HepG2 (cell line): ENCODE results near the gene YJEFN3. TPM values are rescaled to one million over a fixed set of nuclear protein-coding genes. Genes with fewer than 3 reads are reported as not detected.

Experiments used
- ATAC-seq: fragments of 200-7000 bp; cut with Tn5 transposase; 3 replicates; pipeline ENCODE4 v1.9.1; 2020; ENCODE audit warnings: mild to moderate bottlenecking, moderate library complexity
- BruUV-seq: library from RNA; stranded (reverse); fragments of 400-500 nt; replicated peaks from 2 replicates; lab custom pipeline; 2021; lab: Mats Ljungman, UMichigan
- CTCF ChIA-PET: fragments of 300-600 bp; formaldehyde crosslinking; extraction: SDS; loops from one replicate; lab custom pipeline; 2021; ENCODE audit warnings: low total read pairs, inconsistent platforms, low intra/inter-chr PET ratio; lab: Yijun Ruan, JAX
- POLR2A ChIA-PET: fragments of 350-600 bp; sonication (Branson Sonifier 250); formaldehyde crosslinking; loops from one replicate; lab custom pipeline; 2020; ENCODE audit warnings: antibody characterized with exemption, inconsistent platforms; lab: Yijun Ruan, JAX
- DNase-seq: peaks from one replicate; pipeline ENCODE4 v3.0.0-alpha.2; 2015; ENCODE audit warnings: low spot score
- FAIRE-seq: peaks from 3 replicates; lab custom pipeline; 2011; peaks lifted over from hg19 to GRCh38; lab: Jason Lieb, UNC
- H2AFZ ChIP-seq: one replicate; pipeline ENCODE4 v1.6.1; 2011; ENCODE audit warnings: low read length, inconsistent platforms
- H3K27ac ChIP-seq: fragments of 300-600 bp; 3 replicates; pipeline ENCODE4 v1.8.0; 2011; ENCODE audit warnings: mixed run types, mild to moderate bottlenecking, mixed read lengths, low read length, inconsistent platforms; ENCODE audit not compliant: insufficient read depth; ENCODE audit errors: extremely low read length
- H3K27me3 ChIP-seq, 2 experiments: fragments of 200-600 bp in 1 of 2; 2 replicates in 1 of 2; 3 replicates in 1 of 2; pipeline versions ENCODE4 v1.6.0 to v1.8.0; 2011; ENCODE audit warnings: low read length in 2 of 2, mild to moderate bottlenecking in 2 of 2, moderate library complexity in 2 of 2, inconsistent platforms in 1 of 2; ENCODE audit not compliant: insufficient read depth in 2 of 2, control insufficient read depth in 1 of 2
- H3K36me3 ChIP-seq, 2 experiments: fragments of 200-600 bp in 1 of 2; replicated peaks in 1 of 2; 2 replicates in 1 of 2; 3 replicates in 1 of 2; pipeline versions ENCODE4 v1.5.1 to v1.8.0; 2011; ENCODE audit warnings: low read length in 2 of 2, inconsistent platforms in 1 of 2; ENCODE audit not compliant: insufficient read depth in 2 of 2, control insufficient read depth in 1 of 2
- H3K4me1 ChIP-seq: 2 replicates; pipeline ENCODE4 v1.5.1; 2012; ENCODE audit warnings: low read length, inconsistent platforms; ENCODE audit not compliant: insufficient read depth
- H3K4me2 ChIP-seq: 2 replicates; pipeline ENCODE4 v1.6.0; 2011; ENCODE audit warnings: low read depth, low read length, inconsistent platforms
- H3K4me3 ChIP-seq, 3 experiments: fragments of 200-600 bp in 1 of 3; sonication (generic), shearing (Covaris generic) in 1 of 3; replicated peaks in 1 of 3; 2 replicates each; pipeline ENCODE4 v1.5.1; 2011 to 2016; ENCODE audit warnings: low read length in 3 of 3, inconsistent platforms in 2 of 3, low read depth in 2 of 3, mild to moderate bottlenecking in 2 of 3, control low read depth in 1 of 3, mixed read lengths in 1 of 3; ENCODE audit not compliant: insufficient read depth in 1 of 3
- H3K79me2 ChIP-seq: one replicate; pipeline ENCODE4 v1.6.1; 2011; ENCODE audit warnings: low read length, inconsistent platforms; ENCODE audit not compliant: insufficient read depth
- H3K9ac ChIP-seq: 2 replicates; pipeline ENCODE4 v1.6.0; 2011; ENCODE audit warnings: mild to moderate bottlenecking, low read depth, low read length, inconsistent platforms; ENCODE audit not compliant: insufficient read depth
- H3K9me3 ChIP-seq: 2 replicates; pipeline ENCODE4 v1.5.1; 2012; ENCODE audit warnings: mild to moderate bottlenecking, low read length
- H4K20me1 ChIP-seq: 2 replicates; pipeline ENCODE4 v1.6.0; 2011; ENCODE audit warnings: inconsistent platforms, mild to moderate bottlenecking, low read length, moderate library complexity; ENCODE audit not compliant: insufficient read depth
- FOXK1 ChIP-seq: sonication (generic); formaldehyde crosslinking; IDR thresholded peaks from 2 replicates; pipeline ENCODE4 v1.4.0; 2020; ENCODE audit warnings: low read depth, missing genetic modification reagents, borderline replicate concordance
- HOXA9 ChIP-seq: sonication (generic); formaldehyde crosslinking; IDR thresholded peaks from 2 replicates; pipeline ENCODE4 v1.8.1; 2022; ENCODE audit warnings: missing genetic modification reagents, mild to moderate bottlenecking, moderate library complexity, borderline replicate concordance
- MAZ ChIP-seq, 2 experiments: sonication (generic) in 1 of 2; formaldehyde crosslinking in 1 of 2; IDR thresholded peaks; 2 replicates each; pipeline versions ENCODE4 v1.5.0 to v1.6.1; 2012 to 2020; ENCODE audit warnings: low read depth in 2 of 2, mild to moderate bottlenecking in 2 of 2, borderline replicate concordance in 1 of 2, improper control_type of control experiment in 1 of 2, low read length in 1 of 2, missing genetic modification reagents in 1 of 2, moderate library complexity in 1 of 2
- MEF2D ChIP-seq: sonication (generic); formaldehyde crosslinking; IDR thresholded peaks from 2 replicates; pipeline ENCODE4 v1.5.1; 2020; ENCODE audit warnings: mild to moderate bottlenecking, missing genetic modification reagents
- PAWR ChIP-seq: sonication (generic); formaldehyde crosslinking; IDR thresholded peaks from 2 replicates; pipeline ENCODE4 v1.4.0; 2020; ENCODE audit warnings: missing genetic modification reagents, mild to moderate bottlenecking, borderline replicate concordance
- PTBP1 ChIP-seq: fragments of 200-400 bp; formaldehyde crosslinking; IDR thresholded peaks from 2 replicates; pipeline ENCODE4 v1.6.1; 2018; ENCODE audit warnings: low read length, low read depth; ENCODE audit not compliant: poor library complexity, severe bottlenecking
- STAG1 ChIP-seq: sonication (generic); formaldehyde crosslinking; IDR thresholded peaks from 2 replicates; pipeline ENCODE4 v1.4.0; 2020; ENCODE audit warnings: missing genetic modification reagents
- ZMYM4 ChIP-seq: sonication (generic); formaldehyde crosslinking; IDR thresholded peaks from 2 replicates; pipeline ENCODE4 v1.8.1; 2023; ENCODE audit warnings: mild to moderate bottlenecking, missing genetic modification reagents
- WGBS: methylation state at CpG from one replicate; pipeline ENCODE4 v1.1.6; 2017; ENCODE audit warnings: low lambda C conversion rate; 5-methylcytosine and 5-hydroxymethylcytosine counted together
- in situ Hi-C: cut with HindIII; loops from 2 replicates; pipeline ENCODE4 v1.10.0; 2017; ENCODE audit warnings: low pct_unique_long_range_greater_than_20kb; ENCODE audit not compliant: extremely low pct_ligation_motif_present
- intact Hi-C: fragments of 100-400 bp; cut with micrococcal nuclease; formaldehyde crosslinking; loops from one replicate; pipeline ENCODE4 v1.10.0; 2022; ENCODE audit not compliant: unreplicated experiment
- polyA plus RNA-seq, 8 experiments: library from polyadenylated mRNA; depleted of rRNA in 3 of 8; stranded (reverse) in 7 of 8; unstranded in 1 of 8; fragments of >200 nt; fragmentation: Illumina TruSeq in 4 of 8; extraction: Trizol in 4 of 8; gene quantifications; 2 replicates each; pipeline versions ENCODE4 v1.2.1 to v1.2.3, GENCODE V29; 2011 to 2016; ENCODE audit warnings: low read depth in 4 of 8, missing spikeins in 1 of 8, mixed read lengths in 1 of 8; ENCODE audit not compliant: insufficient read depth in 1 of 8
- total RNA-seq, 5 experiments: library from RNA; depleted of rRNA; stranded (reverse); fragments of >200 nt; fragmentation: Illumina TruSeq; extraction: Trizol; gene quantifications; 2 replicates each; pipeline ENCODE4 v1.2.3, GENCODE V29; 2016; ENCODE audit warnings: low read depth in 1 of 5
- TF ChIP-seq, protein P1 (sequence below): sonication (generic); formaldehyde crosslinking; IDR thresholded peaks from 2 replicates; pipeline ENCODE4 v1.9.0; 2021; ENCODE audit warnings: missing genetic modification reagents, borderline replicate concordance

Gene YJEFN3
- total and polyA plus RNA-seq, 2 of the 13 experiments (the other 11 are each of a cell fraction or from before 2014, with no cell fraction given): 0.89 to 4.0 TPM

DNA sequence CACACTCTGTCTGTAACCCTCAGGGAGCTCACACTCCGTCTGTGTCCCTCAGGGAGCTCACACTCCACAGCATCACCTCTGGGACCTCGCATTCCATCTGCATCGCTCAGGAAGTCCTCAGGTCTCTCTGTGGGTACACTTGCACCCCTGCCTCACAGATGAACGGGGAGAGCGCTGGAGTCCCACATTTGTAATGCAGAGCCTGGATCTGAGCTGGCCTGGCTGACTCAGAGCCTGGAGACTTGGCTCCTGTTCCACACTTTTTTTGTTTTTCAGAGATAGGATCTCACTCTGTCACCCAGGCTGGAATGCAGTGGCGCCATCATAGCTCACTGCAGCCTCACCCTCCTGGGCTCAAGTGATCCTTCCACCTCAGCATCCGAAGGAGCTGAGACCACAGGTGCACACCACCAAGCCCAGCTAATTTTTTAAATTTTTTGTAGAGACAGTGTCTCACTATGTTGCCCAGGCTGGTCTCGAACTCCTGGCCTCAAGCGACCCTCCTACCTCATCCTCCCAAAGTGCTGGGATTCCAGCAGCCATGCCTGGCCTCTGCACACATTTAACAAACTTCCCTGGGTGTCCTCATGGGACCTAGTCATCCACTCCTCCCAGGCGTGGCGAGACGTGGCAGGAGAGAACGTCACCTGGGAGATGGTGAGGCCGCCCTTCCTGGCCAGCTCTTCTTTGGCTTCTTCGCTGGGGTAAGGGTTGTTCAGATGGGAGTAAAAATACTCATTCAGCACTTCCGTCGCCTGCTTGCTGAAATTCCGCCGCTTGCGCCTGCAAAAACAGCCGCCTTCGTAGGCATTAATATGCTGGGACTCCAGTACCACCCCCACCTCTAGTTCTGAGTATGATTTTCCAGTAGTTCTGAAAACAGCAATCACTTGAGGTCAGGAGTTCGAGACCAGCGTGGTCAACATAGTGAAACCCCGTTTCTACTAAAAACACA is 40.4 kb downstream of the YJEFN3 start:
- 50% methylated on average over 17 of the region's 25 CpGs for WGBS
- TF ChIP-seq STAG1 (CRISPR knock-in tag): no peak
- no peak for TF ChIP-seq HOXA9 (CRISPR knock-in tag)
- no peak for TF ChIP-seq FOXK1 (CRISPR knock-in tag)
- no peak for TF ChIP-seq MEF2D (CRISPR knock-in tag)
- TF ChIP-seq, protein P1, sequence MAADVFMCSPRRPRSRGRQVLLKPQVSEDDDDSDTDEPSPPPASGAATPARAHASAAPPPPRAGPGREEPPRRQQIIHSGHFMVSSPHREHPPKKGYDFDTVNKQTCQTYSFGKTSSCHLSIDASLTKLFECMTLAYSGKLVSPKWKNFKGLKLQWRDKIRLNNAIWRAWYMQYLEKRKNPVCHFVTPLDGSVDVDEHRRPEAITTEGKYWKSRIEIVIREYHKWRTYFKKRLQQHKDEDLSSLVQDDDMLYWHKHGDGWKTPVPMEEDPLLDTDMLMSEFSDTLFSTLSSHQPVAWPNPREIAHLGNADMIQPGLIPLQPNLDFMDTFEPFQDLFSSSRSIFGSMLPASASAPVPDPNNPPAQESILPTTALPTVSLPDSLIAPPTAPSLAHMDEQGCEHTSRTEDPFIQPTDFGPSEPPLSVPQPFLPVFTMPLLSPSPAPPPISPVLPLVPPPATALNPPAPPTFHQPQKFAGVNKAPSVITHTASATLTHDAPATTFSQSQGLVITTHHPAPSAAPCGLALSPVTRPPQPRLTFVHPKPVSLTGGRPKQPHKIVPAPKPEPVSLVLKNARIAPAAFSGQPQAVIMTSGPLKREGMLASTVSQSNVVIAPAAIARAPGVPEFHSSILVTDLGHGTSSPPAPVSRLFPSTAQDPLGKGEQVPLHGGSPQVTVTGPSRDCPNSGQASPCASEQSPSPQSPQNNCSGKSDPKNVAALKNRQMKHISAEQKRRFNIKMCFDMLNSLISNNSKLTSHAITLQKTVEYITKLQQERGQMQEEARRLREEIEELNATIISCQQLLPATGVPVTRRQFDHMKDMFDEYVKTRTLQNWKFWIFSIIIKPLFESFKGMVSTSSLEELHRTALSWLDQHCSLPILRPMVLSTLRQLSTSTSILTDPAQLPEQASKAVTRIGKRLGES: no peak
- TF ChIP-seq PAWR (CRISPR knock-in tag): no peak
- TF ChIP-seq PTBP1: no peak
- TF ChIP-seq MAZ (IDR thresholded peaks at IDR 0.05; ENCODE audit: borderline replicate concordance, low read depth, low read length): no peak
- TF ChIP-seq MAZ (CRISPR knock-in tag; IDR thresholded peaks at IDR 0.05; ENCODE audit: low read depth): no peak
- no peak for TF ChIP-seq ZMYM4 (CRISPR knock-in tag)
- BruUV-seq: no TSS peak
- no peak for ATAC-seq
- ChIA-PET CTCF (no interaction called here), POLR2A (no interaction called here)
- no peak for FAIRE-seq
- H3K27ac ChIP-seq: no peak overlapping the region
- intact Hi-C loops: no loop called here
- no peaks in the 10 kb centered on the region for H4K20me1 ChIP-seq
- no peaks in the 10 kb centered on the region for H3K36me3 ChIP-seq
- no peak overlapping the region for H3K9ac ChIP-seq
- H3K4me3 ChIP-seq: no peak overlapping the region
- no peaks in the 10 kb centered on the region for H3K79me2 ChIP-seq
- peaks cover 10% of the 10 kb centered on the region; the same call in 1 of the 2 replicates for H3K4me1 ChIP-seq
- H3K9me3 ChIP-seq: no peaks in the 10 kb centered on the region
- DNase-seq: no peak
- H2AFZ ChIP-seq: no peak overlapping the region
- H3K4me2 ChIP-seq: no peak overlapping the region
- H3K27me3 ChIP-seq: peaks cover 0 to 3% of the 10 kb centered on the region in 2 experiments; a peak in 2 of 5 replicates
- in situ Hi-C loops: loop anchor here (25.0 kb wide), 1 partner anchor 993 kb away; the partner anchor contains the start of gene ZNF737
